ENCODE results near the gene SARNP.

The SARNP gene

GRCh38 chr12:55744340-55745030 is 73.0 kb downstream of the SARNP start:
- TF ChIP-seq, protein P1, sequence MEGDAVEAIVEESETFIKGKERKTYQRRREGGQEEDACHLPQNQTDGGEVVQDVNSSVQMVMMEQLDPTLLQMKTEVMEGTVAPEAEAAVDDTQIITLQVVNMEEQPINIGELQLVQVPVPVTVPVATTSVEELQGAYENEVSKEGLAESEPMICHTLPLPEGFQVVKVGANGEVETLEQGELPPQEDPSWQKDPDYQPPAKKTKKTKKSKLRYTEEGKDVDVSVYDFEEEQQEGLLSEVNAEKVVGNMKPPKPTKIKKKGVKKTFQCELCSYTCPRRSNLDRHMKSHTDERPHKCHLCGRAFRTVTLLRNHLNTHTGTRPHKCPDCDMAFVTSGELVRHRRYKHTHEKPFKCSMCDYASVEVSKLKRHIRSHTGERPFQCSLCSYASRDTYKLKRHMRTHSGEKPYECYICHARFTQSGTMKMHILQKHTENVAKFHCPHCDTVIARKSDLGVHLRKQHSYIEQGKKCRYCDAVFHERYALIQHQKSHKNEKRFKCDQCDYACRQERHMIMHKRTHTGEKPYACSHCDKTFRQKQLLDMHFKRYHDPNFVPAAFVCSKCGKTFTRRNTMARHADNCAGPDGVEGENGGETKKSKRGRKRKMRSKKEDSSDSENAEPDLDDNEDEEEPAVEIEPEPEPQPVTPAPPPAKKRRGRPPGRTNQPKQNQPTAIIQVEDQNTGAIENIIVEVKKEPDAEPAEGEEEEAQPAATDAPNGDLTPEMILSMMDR (IDR thresholded peaks at IDR 0.05; ENCODE audit: insufficient read depth, low read depth, low read length, missing control alignments) = no peak
- DNase-seq (ENCODE audit: low read depth) = no peak
- peak overlapping the region; percentile 75 for H3K4me3 ChIP-seq (ENCODE audit: low read depth, low read length)

DNA sequence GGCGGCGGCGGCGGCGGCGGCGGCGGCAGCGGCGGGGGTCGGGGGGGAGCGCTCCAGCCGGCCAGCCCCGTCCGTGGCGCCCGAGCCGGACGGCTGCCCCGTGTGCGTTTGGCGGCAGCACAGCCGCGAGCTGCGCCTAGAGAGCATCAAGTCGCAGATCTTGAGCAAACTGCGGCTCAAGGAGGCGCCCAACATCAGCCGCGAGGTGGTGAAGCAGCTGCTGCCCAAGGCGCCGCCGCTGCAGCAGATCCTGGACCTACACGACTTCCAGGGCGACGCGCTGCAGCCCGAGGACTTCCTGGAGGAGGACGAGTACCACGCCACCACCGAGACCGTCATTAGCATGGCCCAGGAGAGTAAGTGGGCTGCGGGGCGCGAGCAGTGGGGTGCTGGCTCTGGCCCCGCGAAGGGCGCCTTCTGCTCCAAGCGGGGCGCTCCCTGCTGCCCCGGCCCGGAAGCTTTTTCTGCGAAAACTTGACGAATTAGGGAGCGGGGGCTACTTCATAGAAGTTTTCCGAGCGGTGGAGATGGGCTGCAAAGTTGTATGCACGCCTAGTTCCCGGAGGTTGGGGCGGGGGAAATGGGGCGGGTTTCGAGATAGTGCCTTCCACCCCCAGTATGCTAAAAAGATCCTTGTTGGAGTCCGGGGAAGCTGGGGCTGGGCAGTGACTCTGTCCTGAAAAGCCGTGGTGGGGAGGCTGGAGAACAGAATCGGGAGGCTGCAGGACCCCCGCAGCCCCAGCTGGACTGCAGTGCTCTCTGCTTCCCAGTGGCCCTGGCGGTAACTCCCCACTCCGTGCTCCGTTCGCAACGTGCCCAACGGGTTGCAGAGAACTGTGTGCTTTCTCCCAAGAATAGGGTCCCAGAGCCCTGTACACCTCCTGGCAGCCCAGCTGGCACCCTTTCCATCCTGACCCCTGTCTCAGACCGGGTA is 73.9 kb downstream of the SARNP start:
- peak; percentile 84 for DNase-seq (ENCODE audit: low read depth)
- peak overlapping the region; percentile 75 for H3K4me3 ChIP-seq (ENCODE audit: low read depth, low read length)
- TF ChIP-seq, protein P1 (IDR thresholded peaks at IDR 0.05; ENCODE audit: insufficient read depth, low read depth, low read length, missing control alignments) = no peak

DNA sequence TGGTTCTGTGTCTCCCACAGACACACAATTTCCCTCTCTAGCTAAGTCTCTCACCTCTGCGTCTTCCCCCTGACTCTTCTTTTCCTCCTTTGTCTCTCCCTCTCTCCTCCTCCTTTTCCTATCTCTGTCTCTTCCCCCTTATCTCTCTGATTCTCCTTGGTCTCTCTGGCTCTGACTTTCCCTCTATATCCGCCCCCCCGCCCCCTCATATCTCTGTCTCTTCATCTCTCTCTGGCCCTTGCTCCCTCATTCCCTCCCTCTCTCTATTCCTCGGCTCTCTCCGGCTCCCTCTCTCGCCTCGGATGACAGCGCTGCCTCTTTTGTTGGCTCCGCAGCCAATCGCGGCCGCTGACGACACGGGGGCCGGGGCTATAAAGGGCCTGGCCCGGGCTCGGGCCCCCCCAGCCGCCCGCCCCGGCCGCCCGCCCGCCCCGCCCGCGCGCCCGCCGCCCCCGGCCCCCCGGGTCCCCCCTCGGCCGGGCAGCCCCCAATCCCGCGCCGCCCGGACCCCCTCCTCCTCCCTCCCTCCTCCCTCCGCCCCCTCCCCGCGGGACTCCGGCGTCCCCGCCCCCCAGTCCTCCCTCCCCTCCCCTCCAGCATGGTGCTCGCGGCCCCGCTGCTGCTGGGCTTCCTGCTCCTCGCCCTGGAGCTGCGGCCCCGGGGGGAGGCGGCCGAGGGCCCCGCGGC is 74.7 kb downstream of the SARNP start, which contains the start of gene GDF11:
Gene GDF11 (plus strand): TSS at position 404 of the 687 bp plus-strand sequence. CDS start 195 bp downstream, at position 599.
- peak within 1 kb of the TSS; percentile 75 for H3K4me3 ChIP-seq (ENCODE audit: low read depth, low read length)
- DNase-seq (ENCODE audit: low read depth) = peak; percentile 69
- TF ChIP-seq, protein P1 (IDR thresholded peaks at IDR 0.05; ENCODE audit: insufficient read depth, low read depth, low read length, missing control alignments) = no peak

GRCh38 chr12:55741931-55742680 is 75.4 kb downstream of the SARNP start:
- TF ChIP-seq, protein P1 (IDR thresholded peaks at IDR 0.05; ENCODE audit: insufficient read depth, low read depth, low read length, missing control alignments) = no peak
- peak overlapping the region; percentile 44; the same call in 1 of the 2 replicates for H3K4me3 ChIP-seq (ENCODE audit: low read depth, low read length)
- DNase-seq (ENCODE audit: low read depth) = no peak

DNA sequence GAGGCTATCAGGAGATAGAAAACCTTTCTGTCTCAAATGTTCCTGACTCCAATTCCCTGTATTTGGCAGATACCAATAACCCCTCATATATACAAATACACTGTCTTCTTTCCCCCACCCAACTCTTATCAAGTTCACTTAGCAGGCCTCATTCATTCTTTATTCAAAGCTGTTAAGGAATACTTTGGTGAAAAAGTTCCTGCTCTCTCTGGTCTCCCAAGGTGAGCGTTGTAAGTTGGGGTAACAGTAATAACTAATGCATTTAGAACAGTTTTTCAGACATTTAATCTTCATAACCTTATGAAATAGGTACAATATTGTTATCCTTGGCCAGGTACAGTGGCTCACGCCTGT is 78.5 kb downstream of the SARNP start:
- peak overlapping the region; percentile 91 for H3K4me3 ChIP-seq (ENCODE audit: low read depth, low read length)
- DNase-seq (ENCODE audit: low read depth) = no peak
- TF ChIP-seq, protein P1 (IDR thresholded peaks at IDR 0.05; ENCODE audit: insufficient read depth, low read depth, low read length, missing control alignments) = no peak
